HepG2 (cell line): ENCODE data around the gene RPS2. TPM values are rescaled to one million over a fixed set of nuclear protein-coding genes. Genes with fewer than 3 reads are reported as not detected.

ENCODE experiments used
- ATF7 ChIP-seq, 2 experiments: fragments of 450-650 bp in 1 of 2; sonication (generic) in 1 of 2; formaldehyde crosslinking in 1 of 2; IDR thresholded peaks; 2 replicates each; pipeline versions ENCODE4 v1.4.0 to v1.6.1; 2016 to 2020; ENCODE audit warnings: antibody characterized with exemption in 1 of 2, mild to moderate bottlenecking in 1 of 2, missing genetic modification reagents in 1 of 2
- ATRX ChIP-seq: sonication (generic); formaldehyde crosslinking; IDR thresholded peaks from 2 replicates; pipeline ENCODE4 v1.4.0; 2020; ENCODE audit warnings: missing genetic modification reagents, borderline replicate concordance
- ELF3 ChIP-seq: IDR thresholded peaks from 2 replicates; pipeline ENCODE4 v1.6.1; 2016; ENCODE audit warnings: missing genetic modification reagents, missing compliant biosample characterization
- ESRRA ChIP-seq: sonication (generic); formaldehyde crosslinking; IDR thresholded peaks from 2 replicates; pipeline ENCODE4 v1.5.1; 2020; ENCODE audit warnings: mild to moderate bottlenecking, low read depth, missing genetic modification reagents
- FOSL2 ChIP-seq: sonication (generic); formaldehyde crosslinking; IDR thresholded peaks from 2 replicates; pipeline ENCODE4 v1.4.0; 2020; ENCODE audit warnings: missing genetic modification reagents
- HNF4G ChIP-seq, 2 experiments: sonication (generic) in 1 of 2; formaldehyde crosslinking in 1 of 2; IDR thresholded peaks; 2 replicates each; pipeline versions ENCODE4 v1.4.0 to v1.6.1; 2011 to 2020; ENCODE audit warnings: borderline replicate concordance in 2 of 2, low read depth in 2 of 2, mild to moderate bottlenecking in 2 of 2, low read length in 1 of 2, missing genetic modification reagents in 1 of 2, moderate library complexity in 1 of 2
- HOXD1 ChIP-seq: sonication (generic); formaldehyde crosslinking; IDR thresholded peaks from 2 replicates; pipeline ENCODE4 v1.5.0; 2020; ENCODE audit warnings: missing genetic modification reagents
- NFYC ChIP-seq: IDR thresholded peaks from 2 replicates; pipeline ENCODE4 v1.6.1; 2016; ENCODE audit warnings: missing genetic modification reagents, missing compliant biosample characterization
- REL ChIP-seq: sonication (generic); formaldehyde crosslinking; conservative IDR thresholded peaks from 2 replicates; pipeline ENCODE4 v1.8.0; 2022; ENCODE audit warnings: mild to moderate bottlenecking, missing genetic modification reagents, moderate library complexity
- REXO4 ChIP-seq: sonication (generic); formaldehyde crosslinking; IDR thresholded peaks from 2 replicates; pipeline ENCODE4 v1.8.0; 2022; ENCODE audit warnings: missing genetic modification reagents, mild to moderate bottlenecking, borderline replicate concordance
- SOX5 ChIP-seq: IDR thresholded peaks from 2 replicates; pipeline ENCODE4 v1.6.1; 2016; ENCODE audit warnings: borderline replicate concordance
- STAT5B ChIP-seq: sonication (generic); formaldehyde crosslinking; IDR thresholded peaks from 2 replicates; pipeline ENCODE4 v1.4.0; 2020; ENCODE audit warnings: missing genetic modification reagents
- TERF1 ChIP-seq: sonication (generic); formaldehyde crosslinking; IDR thresholded peaks from 2 replicates; pipeline ENCODE4 v1.8.0; 2022; ENCODE audit warnings: mild to moderate bottlenecking, missing genetic modification reagents, moderate library complexity
- ZNF101 ChIP-seq: sonication (generic); formaldehyde crosslinking; IDR thresholded peaks from 2 replicates; pipeline ENCODE4 v1.4.0; 2020; ENCODE audit warnings: mild to moderate bottlenecking, low read depth, missing genetic modification reagents, borderline replicate concordance
- ZNF180 ChIP-seq: sonication (generic); formaldehyde crosslinking; IDR thresholded peaks from 2 replicates; pipeline ENCODE4 v1.4.0; 2020; ENCODE audit warnings: low read depth, missing genetic modification reagents, borderline replicate concordance
- ZNF556 ChIP-seq: sonication (generic); formaldehyde crosslinking; IDR thresholded peaks from 2 replicates; pipeline ENCODE4 v1.4.0; 2020; ENCODE audit warnings: mild to moderate bottlenecking, missing genetic modification reagents, borderline replicate concordance
- ZNF644 ChIP-seq: IDR thresholded peaks from 2 replicates; pipeline ENCODE4 v1.6.1; 2016; ENCODE audit warnings: low read depth
- ZNF713 ChIP-seq: sonication (generic); formaldehyde crosslinking; IDR thresholded peaks from 2 replicates; pipeline ENCODE4 v1.4.0; 2020; ENCODE audit warnings: mild to moderate bottlenecking, missing genetic modification reagents
- ZNF839 ChIP-seq: sonication (generic); formaldehyde crosslinking; IDR thresholded peaks from 2 replicates; pipeline ENCODE4 v1.4.0; 2020; ENCODE audit warnings: missing genetic modification reagents, mild to moderate bottlenecking, borderline replicate concordance
- ZNF891 ChIP-seq: sonication (generic); formaldehyde crosslinking; IDR thresholded peaks from 2 replicates; pipeline ENCODE4 v1.5.0; 2020; ENCODE audit warnings: mild to moderate bottlenecking, missing genetic modification reagents
- ZSCAN21 ChIP-seq: sonication (generic); formaldehyde crosslinking; IDR thresholded peaks from 2 replicates; pipeline ENCODE4 v1.8.0; 2022; ENCODE audit warnings: mild to moderate bottlenecking, missing genetic modification reagents, moderate library complexity, borderline replicate concordance
- ZSCAN5A ChIP-seq: sonication (generic); formaldehyde crosslinking; IDR thresholded peaks from 2 replicates; pipeline ENCODE4 v1.8.0; 2022; ENCODE audit warnings: mild to moderate bottlenecking, missing genetic modification reagents, borderline replicate concordance
- polyA plus RNA-seq, 8 experiments: library from polyadenylated mRNA; depleted of rRNA in 3 of 8; stranded (reverse) in 7 of 8; unstranded in 1 of 8; fragments of >200 nt; fragmentation: Illumina TruSeq in 4 of 8; extraction: Trizol in 4 of 8; gene quantifications; 2 replicates each; pipeline versions ENCODE4 v1.2.1 to v1.2.3, GENCODE V29; 2011 to 2016; ENCODE audit warnings: low read depth in 4 of 8, missing spikeins in 1 of 8, mixed read lengths in 1 of 8; ENCODE audit not compliant: insufficient read depth in 1 of 8
- total RNA-seq, 5 experiments: library from RNA; depleted of rRNA; stranded (reverse); fragments of >200 nt; fragmentation: Illumina TruSeq; extraction: Trizol; gene quantifications; 2 replicates each; pipeline ENCODE4 v1.2.3, GENCODE V29; 2016; ENCODE audit warnings: low read depth in 1 of 5
- TF ChIP-seq, protein P1 (sequence below): sonication (generic); formaldehyde crosslinking; IDR thresholded peaks from 2 replicates; pipeline ENCODE4 v1.5.0; 2020; ENCODE audit warnings: mild to moderate bottlenecking, missing genetic modification reagents
- TF ChIP-seq, protein P2 (sequence below): sonication (generic); formaldehyde crosslinking; conservative IDR thresholded peaks from 2 replicates; pipeline ENCODE4 v1.8.1; 2023; ENCODE audit warnings: missing genetic modification reagents

The RPS2 gene
- total and polyA plus RNA-seq, 2 of the 13 experiments (the other 11 are each of a cell fraction or from before 2014, with no cell fraction given), result 1,908 to 4,514 TPM

DNA sequence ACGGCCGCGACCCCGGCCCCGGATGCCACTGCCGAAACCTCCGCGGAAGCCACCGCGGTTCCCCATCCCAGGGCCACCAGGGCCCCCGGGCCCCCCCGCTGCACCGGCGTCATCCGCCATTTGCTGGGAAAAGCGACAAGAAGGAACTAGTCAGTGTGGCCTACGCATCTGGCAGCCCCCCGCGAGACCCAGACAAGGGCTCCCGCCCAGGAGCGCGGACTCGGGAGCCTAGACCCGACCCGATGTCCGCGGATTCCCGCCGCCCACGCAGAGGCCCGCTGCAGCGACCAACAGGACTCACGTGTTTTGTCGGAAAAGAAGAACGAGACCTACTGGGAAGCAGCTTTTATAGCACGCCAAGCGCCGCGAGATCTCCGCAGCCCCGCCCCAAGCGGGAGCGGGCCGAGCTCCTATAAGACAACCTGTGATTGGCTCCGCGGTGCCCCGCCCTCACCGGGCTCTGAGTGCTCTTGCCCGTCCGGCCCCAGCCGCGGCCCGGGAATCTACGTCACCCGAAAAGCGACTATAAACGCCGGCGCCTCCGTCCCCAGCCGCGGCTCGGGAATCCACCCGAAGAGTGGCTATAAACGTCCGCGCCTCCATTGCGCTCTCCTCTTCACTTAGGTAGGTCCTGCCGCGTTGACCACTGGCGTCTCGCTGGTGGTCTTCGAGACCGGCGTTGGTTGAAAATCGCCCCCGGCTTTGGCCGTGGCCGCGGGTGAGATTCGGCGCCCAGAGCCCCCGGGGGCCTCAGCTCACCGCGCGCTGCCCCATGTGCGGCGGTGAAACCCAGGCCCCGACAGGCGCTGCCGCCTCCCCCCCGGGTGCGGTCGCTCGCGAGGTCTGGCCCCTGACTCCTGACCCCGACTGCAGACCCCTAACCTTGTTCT is at the start of gene RPS2 (continued):
- TF ChIP-seq ZNF180 (CRISPR knock-in tag) (no peak), ZSCAN5A (CRISPR knock-in tag) (0 out of 2 replicates have a peak, but pooled peaks have one; percentile 14), ZNF556 (CRISPR knock-in tag) (no peak), REL (CRISPR knock-in tag) (no peak), NFYC (CRISPR knock-in tag) (peak; percentile 93), REXO4 (CRISPR knock-in tag) (no peak), ELF3 (CRISPR knock-in tag) (peak; percentile 74), TERF1 (CRISPR knock-in tag) (0 out of 2 replicates have a peak, but pooled peaks have one; percentile 73), ESRRA (CRISPR knock-in tag) (peak; percentile 50; the same call in 1 of the 2 replicates), ZNF839 (CRISPR knock-in tag) (no peak), FOSL2 (CRISPR knock-in tag) (peak; percentile 47; the same call in 1 of the 2 replicates), ZNF713 (CRISPR knock-in tag) (no peak), HOXD1 (CRISPR knock-in tag) (no peak), SOX5 (CRISPR knock-in tag) (no peak), ATF7 (IDR thresholded peaks at IDR 0.05) (no peak), ATF7 (CRISPR knock-in tag; IDR thresholded peaks at IDR 0.05) (no peak), ZNF644 (CRISPR knock-in tag) (no peak), ZNF891 (CRISPR knock-in tag) (peak; percentile 82), ZSCAN21 (no peak), ATRX (CRISPR knock-in tag) (no peak), HNF4G (IDR thresholded peaks at IDR 0.05; ENCODE audit: borderline replicate concordance, low read depth, low read length) (no peak), HNF4G (CRISPR knock-in tag; IDR thresholded peaks at IDR 0.05; ENCODE audit: borderline replicate concordance, low read depth) (no peak), STAT5B (CRISPR knock-in tag) (no peak), ZNF101 (no peak)
- TF ChIP-seq, protein P1, sequence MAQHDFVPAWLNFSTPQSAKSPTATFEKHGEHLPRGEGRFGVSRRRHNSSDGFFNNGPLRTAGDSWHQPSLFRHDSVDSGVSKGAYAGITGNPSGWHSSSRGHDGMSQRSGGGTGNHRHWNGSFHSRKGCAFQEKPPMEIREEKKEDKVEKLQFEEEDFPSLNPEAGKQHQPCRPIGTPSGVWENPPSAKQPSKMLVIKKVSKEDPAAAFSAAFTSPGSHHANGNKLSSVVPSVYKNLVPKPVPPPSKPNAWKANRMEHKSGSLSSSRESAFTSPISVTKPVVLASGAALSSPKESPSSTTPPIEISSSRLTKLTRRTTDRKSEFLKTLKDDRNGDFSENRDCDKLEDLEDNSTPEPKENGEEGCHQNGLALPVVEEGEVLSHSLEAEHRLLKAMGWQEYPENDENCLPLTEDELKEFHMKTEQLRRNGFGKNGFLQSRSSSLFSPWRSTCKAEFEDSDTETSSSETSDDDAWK (CRISPR knock-in tag), result no peak
- TF ChIP-seq, protein P2, sequence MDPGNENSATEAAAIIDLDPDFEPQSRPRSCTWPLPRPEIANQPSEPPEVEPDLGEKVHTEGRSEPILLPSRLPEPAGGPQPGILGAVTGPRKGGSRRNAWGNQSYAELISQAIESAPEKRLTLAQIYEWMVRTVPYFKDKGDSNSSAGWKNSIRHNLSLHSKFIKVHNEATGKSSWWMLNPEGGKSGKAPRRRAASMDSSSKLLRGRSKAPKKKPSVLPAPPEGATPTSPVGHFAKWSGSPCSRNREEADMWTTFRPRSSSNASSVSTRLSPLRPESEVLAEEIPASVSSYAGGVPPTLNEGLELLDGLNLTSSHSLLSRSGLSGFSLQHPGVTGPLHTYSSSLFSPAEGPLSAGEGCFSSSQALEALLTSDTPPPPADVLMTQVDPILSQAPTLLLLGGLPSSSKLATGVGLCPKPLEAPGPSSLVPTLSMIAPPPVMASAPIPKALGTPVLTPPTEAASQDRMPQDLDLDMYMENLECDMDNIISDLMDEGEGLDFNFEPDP (CRISPR knock-in tag), result no peak
